H9 (cell line): Measurements from ENCODE around the gene CHCT1. TPM values are rescaled to one million over a fixed set of nuclear protein-coding genes. Genes with fewer than 3 reads are reported as not detected.
"Not testable (repeated sequence)": the region's sequence is repeated elsewhere in the genome, so short reads cannot be mapped to it uniquely, and the experiment has no call there.

Experiments
- DNase-seq: peaks from one replicate; pipeline ENCODE4 v3.0.0-alpha.2; 2017
- H2AFZ ChIP-seq: one replicate; pipeline ENCODE4 v1.6.1; 2013; ENCODE audit warnings: mild to moderate bottlenecking, low read length, control low read depth, moderate library complexity
- H2AK5ac ChIP-seq: 2 replicates; pipeline ENCODE4 v1.6.1; 2013; ENCODE audit warnings: low read length, control low read depth, mixed read lengths; ENCODE audit not compliant: insufficient read length
- H2BK120ac ChIP-seq: one replicate; pipeline ENCODE4 v1.6.1; 2013; ENCODE audit warnings: low read depth, mild to moderate bottlenecking, low read length, control low read depth, inconsistent platforms; ENCODE audit not compliant: poor library complexity, severe bottlenecking
- H2BK12ac ChIP-seq: 2 replicates; pipeline ENCODE4 v1.6.1; 2013; ENCODE audit warnings: low read length, control low read depth, mixed read lengths, low read depth; ENCODE audit not compliant: insufficient read length
- H2BK15ac ChIP-seq: 2 replicates; pipeline ENCODE4 v1.6.1; 2013; ENCODE audit warnings: low read depth, low read length, control low read depth
- H2BK20ac ChIP-seq: one replicate; pipeline ENCODE4 v1.6.1; 2013; ENCODE audit warnings: low read depth, mild to moderate bottlenecking, low read length, control low read depth, inconsistent platforms; ENCODE audit not compliant: poor library complexity, severe bottlenecking
- H2BK5ac ChIP-seq: 2 replicates; pipeline ENCODE4 v1.6.1; 2013; ENCODE audit warnings: low read length, control low read depth, mixed read lengths; ENCODE audit not compliant: insufficient read length
- H3K14ac ChIP-seq: 2 replicates; pipeline ENCODE4 v1.6.1; 2013; ENCODE audit warnings: low read length, control low read depth; ENCODE audit not compliant: insufficient read depth
- H3K18ac ChIP-seq: 2 replicates; pipeline ENCODE4 v1.6.1; 2013; ENCODE audit warnings: low read depth, mild to moderate bottlenecking, mixed read lengths, low read length, control low read depth; ENCODE audit not compliant: insufficient read length
- H3K23ac ChIP-seq: 2 replicates; pipeline ENCODE4 v1.6.1; 2013; ENCODE audit warnings: low read length, control low read depth, mixed read lengths, low read depth; ENCODE audit not compliant: insufficient read length
- H3K23me2 ChIP-seq: 2 replicates; pipeline ENCODE4 v1.6.1; 2013; ENCODE audit warnings: low read depth, mild to moderate bottlenecking, mixed read lengths, low read length, control low read depth; ENCODE audit not compliant: insufficient read length, poor library complexity, severe bottlenecking
- H3K27ac ChIP-seq: 2 replicates; pipeline ENCODE4 v1.5.1; 2013; ENCODE audit warnings: low read length, control low read depth, mixed read lengths, low read depth; ENCODE audit not compliant: insufficient read length
- H3K27me3 ChIP-seq: 2 replicates; pipeline ENCODE4 v1.6.1; 2013; ENCODE audit warnings: low read length, control low read depth, inconsistent platforms; ENCODE audit not compliant: insufficient read depth
- H3K4ac ChIP-seq: 2 replicates; pipeline ENCODE4 v1.6.1; 2013; ENCODE audit warnings: low read depth, mild to moderate bottlenecking, control low read depth, inconsistent platforms, low read length, moderate library complexity
- H3K4me1 ChIP-seq: 2 replicates; pipeline ENCODE4 v1.6.1; 2013; ENCODE audit warnings: low read length, control low read depth, inconsistent platforms; ENCODE audit not compliant: insufficient read depth
- H3K4me2 ChIP-seq: 2 replicates; pipeline ENCODE4 v1.6.1; 2013; ENCODE audit warnings: low read length, control low read depth, mixed read lengths; ENCODE audit not compliant: insufficient read length, insufficient read depth
- H3K56ac ChIP-seq: 2 replicates; pipeline ENCODE4 v1.6.1; 2013; ENCODE audit warnings: low read depth, mild to moderate bottlenecking, mixed read lengths, low read length, control low read depth; ENCODE audit not compliant: insufficient read length
- H3K79me1 ChIP-seq: 2 replicates; pipeline ENCODE4 v1.6.1; 2013; ENCODE audit warnings: low read depth, mild to moderate bottlenecking, moderate library complexity, low read length, control low read depth, inconsistent platforms; ENCODE audit not compliant: insufficient read depth, poor library complexity, severe bottlenecking
- H3K79me2 ChIP-seq: 2 replicates; pipeline ENCODE4 v1.6.1; 2013; ENCODE audit warnings: low read length, control low read depth, inconsistent platforms; ENCODE audit not compliant: insufficient read depth
- H3K9ac ChIP-seq: 2 replicates; pipeline ENCODE4 v1.6.1; 2013; ENCODE audit warnings: low read length, control low read depth, mixed read lengths; ENCODE audit not compliant: insufficient read length; ENCODE audit errors: extremely low read depth
- H3K9me3 ChIP-seq: one replicate; pipeline ENCODE4 v1.6.1; 2013; ENCODE audit warnings: low read depth, low read length, inconsistent platforms; ENCODE audit not compliant: control insufficient read depth
- H3T11ph ChIP-seq: one replicate; pipeline ENCODE4 v1.6.1; 2013; ENCODE audit warnings: mild to moderate bottlenecking, low read length, control low read depth, inconsistent platforms
- H4K20me1 ChIP-seq: one replicate; pipeline ENCODE4 v1.6.1; 2013; ENCODE audit not compliant: control insufficient read depth, insufficient read length, insufficient read depth
- H4K5ac ChIP-seq: 2 replicates; pipeline ENCODE4 v1.6.1; 2013; ENCODE audit warnings: low read depth, mild to moderate bottlenecking, mixed read lengths, low read length, control low read depth; ENCODE audit not compliant: insufficient read length
- H4K8ac ChIP-seq: replicated peaks from 2 replicates; pipeline ENCODE4 v1.6.1; 2013; ENCODE audit warnings: low read length, control low read depth, mixed read lengths, low read depth; ENCODE audit not compliant: insufficient read length
- H4K91ac ChIP-seq: 2 replicates; pipeline ENCODE4 v1.6.1; 2013; ENCODE audit warnings: low read depth, mild to moderate bottlenecking, moderate library complexity, mixed read lengths, low read length, control low read depth; ENCODE audit not compliant: insufficient read length
- H3K27ac Mint-ChIP-seq, 3 experiments: 2 replicates in 2 of 3; 3 replicates in 1 of 3; pipeline ENCODE4 v1.8.0; 2020 to 2021; ENCODE audit warnings: mixed read lengths in 3 of 3, mild to moderate bottlenecking in 1 of 3, moderate library complexity in 1 of 3
- H3K27me3 Mint-ChIP-seq: 2 replicates; pipeline ENCODE4 v1.8.0; 2021; ENCODE audit warnings: low read depth, mild to moderate bottlenecking, moderate library complexity, mixed read lengths
- H3K36me3 Mint-ChIP-seq, 3 experiments: 2 replicates in 2 of 3; 3 replicates in 1 of 3; pipeline ENCODE4 v1.8.0; 2020 to 2021; ENCODE audit warnings: low read depth in 3 of 3, mixed read lengths in 3 of 3; ENCODE audit not compliant: insufficient read depth in 1 of 3
- H3K4me1 Mint-ChIP-seq, 2 experiments: 2 replicates each; pipeline ENCODE4 v1.8.0; 2020; ENCODE audit warnings: mixed read lengths in 2 of 2
- H3K4me3 Mint-ChIP-seq, 2 experiments: 2 replicates in 1 of 2; 3 replicates in 1 of 2; pipeline ENCODE4 v1.8.0; 2020 to 2021; ENCODE audit warnings: mild to moderate bottlenecking in 2 of 2, mixed read lengths in 2 of 2, moderate library complexity in 1 of 2
- H3K9me3 Mint-ChIP-seq, 2 experiments: 2 replicates in 1 of 2; 3 replicates in 1 of 2; pipeline ENCODE4 v1.8.0; 2020; ENCODE audit warnings: mild to moderate bottlenecking in 2 of 2, mixed read lengths in 2 of 2, moderate library complexity in 1 of 2
- WGBS: extraction: QIAGEN DNeasy Blood & Tissue Kit; methylation state at CpG from one replicate; pipeline ENCODE4 v1.1.7; 2013; ENCODE audit warnings: missing lambda C conversion rate, low lambda C conversion rate, mixed read lengths; ENCODE audit not compliant: insufficient read length; ENCODE audit errors: extremely low coverage; 5-methylcytosine and 5-hydroxymethylcytosine counted together
- total RNA-seq: library from RNA; stranded (reverse); gene quantifications from 2 replicates; pipeline ENCODE4 v1.2.1, GENCODE V29; 2021
- TF ChIP-seq, protein P1 (sequence below): fragments of 200-600 bp; sonication (generic); conservative IDR thresholded peaks from 3 replicates; pipeline ENCODE4 v1.8.0; 2021; ENCODE audit warnings: antibody characterized with exemption, mild to moderate bottlenecking

Gene CHCT1
- total RNA-seq, 1 experiment from 2014 or later: not detected

DNA sequence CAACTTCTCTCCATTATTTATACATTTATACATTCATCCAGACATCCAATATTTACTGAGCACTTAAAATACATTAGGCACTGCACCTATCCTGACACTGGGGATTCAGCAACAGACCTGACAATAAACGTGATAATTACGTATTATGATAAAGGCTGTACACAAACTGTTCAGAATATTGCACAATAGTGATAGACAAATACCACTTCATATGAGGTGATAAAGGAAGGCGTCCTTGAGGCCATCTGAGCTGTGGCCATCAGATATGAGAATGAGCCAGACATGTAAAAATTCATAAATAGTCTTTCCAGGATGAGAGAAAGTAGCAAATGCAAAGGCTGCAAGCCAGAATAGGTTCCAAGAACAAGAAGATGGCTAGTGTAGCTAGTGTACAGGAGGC is 38.9 kb upstream of the CHCT1 start:
- peaks cover 0 to 6% (median 5%) of the 10 kb centered on the region in 3 experiments; a peak in 3 of 7 replicates for H3K36me3 Mint-ChIP-seq
- no peak overlapping the region for H3K4ac ChIP-seq
- no peak overlapping the region for H3T11ph ChIP-seq
- H3K79me2 ChIP-seq: peaks cover 23% of the 10 kb centered on the region; the same call in 1 of the 2 replicates
- no peaks in the 10 kb centered on the region for H3K9me3 ChIP-seq
- H2BK20ac ChIP-seq: no peak overlapping the region
- H4K8ac ChIP-seq: no peak overlapping the region
- no peak overlapping the region for H3K23ac ChIP-seq
- H3K27me3 Mint-ChIP-seq: no peaks in the 10 kb centered on the region
- peaks cover 49 to 56% of the 10 kb centered on the region in 2 experiments for H3K4me1 Mint-ChIP-seq
- no peak overlapping the region for H3K4me2 ChIP-seq
- no peak overlapping the region for H3K56ac ChIP-seq
- peak overlapping the region; percentile 58 for H2BK5ac ChIP-seq
- H3K27ac Mint-ChIP-seq: peak overlapping the region; percentile 5 to 50 (median 8); a peak in 5 of 7 replicates
- H2BK120ac ChIP-seq: no peak overlapping the region
- H3K27ac ChIP-seq: no peak overlapping the region
- no peaks in the 10 kb centered on the region for H4K20me1 ChIP-seq
- H4K91ac ChIP-seq: no peak overlapping the region
- WGBS: no CpG with 5 or more reads among the region's 3 CpGs
- H3K23me2 ChIP-seq: no peaks in the 10 kb centered on the region
- no peaks in the 10 kb centered on the region for H3K9me3 Mint-ChIP-seq
- H2BK15ac ChIP-seq: no peak overlapping the region
- no peak overlapping the region for H3K9ac ChIP-seq
- peak overlapping the region; percentile 45 for H2BK12ac ChIP-seq
- TF ChIP-seq, protein P1, sequence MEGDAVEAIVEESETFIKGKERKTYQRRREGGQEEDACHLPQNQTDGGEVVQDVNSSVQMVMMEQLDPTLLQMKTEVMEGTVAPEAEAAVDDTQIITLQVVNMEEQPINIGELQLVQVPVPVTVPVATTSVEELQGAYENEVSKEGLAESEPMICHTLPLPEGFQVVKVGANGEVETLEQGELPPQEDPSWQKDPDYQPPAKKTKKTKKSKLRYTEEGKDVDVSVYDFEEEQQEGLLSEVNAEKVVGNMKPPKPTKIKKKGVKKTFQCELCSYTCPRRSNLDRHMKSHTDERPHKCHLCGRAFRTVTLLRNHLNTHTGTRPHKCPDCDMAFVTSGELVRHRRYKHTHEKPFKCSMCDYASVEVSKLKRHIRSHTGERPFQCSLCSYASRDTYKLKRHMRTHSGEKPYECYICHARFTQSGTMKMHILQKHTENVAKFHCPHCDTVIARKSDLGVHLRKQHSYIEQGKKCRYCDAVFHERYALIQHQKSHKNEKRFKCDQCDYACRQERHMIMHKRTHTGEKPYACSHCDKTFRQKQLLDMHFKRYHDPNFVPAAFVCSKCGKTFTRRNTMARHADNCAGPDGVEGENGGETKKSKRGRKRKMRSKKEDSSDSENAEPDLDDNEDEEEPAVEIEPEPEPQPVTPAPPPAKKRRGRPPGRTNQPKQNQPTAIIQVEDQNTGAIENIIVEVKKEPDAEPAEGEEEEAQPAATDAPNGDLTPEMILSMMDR: no peak
- H3K4me1 ChIP-seq: peaks cover 10% of the 10 kb centered on the region
- no peak overlapping the region for H3K18ac ChIP-seq
- H3K14ac ChIP-seq: no peak overlapping the region
- no peaks in the 10 kb centered on the region for H3K27me3 ChIP-seq
- H2AFZ ChIP-seq: no peak overlapping the region
- no peak overlapping the region for H2AK5ac ChIP-seq
- DNase-seq: no peak
- H4K5ac ChIP-seq: no peak overlapping the region
- H3K4me3 Mint-ChIP-seq: no peak overlapping the region
- H3K79me1 ChIP-seq: no peaks in the 10 kb centered on the region

DNA sequence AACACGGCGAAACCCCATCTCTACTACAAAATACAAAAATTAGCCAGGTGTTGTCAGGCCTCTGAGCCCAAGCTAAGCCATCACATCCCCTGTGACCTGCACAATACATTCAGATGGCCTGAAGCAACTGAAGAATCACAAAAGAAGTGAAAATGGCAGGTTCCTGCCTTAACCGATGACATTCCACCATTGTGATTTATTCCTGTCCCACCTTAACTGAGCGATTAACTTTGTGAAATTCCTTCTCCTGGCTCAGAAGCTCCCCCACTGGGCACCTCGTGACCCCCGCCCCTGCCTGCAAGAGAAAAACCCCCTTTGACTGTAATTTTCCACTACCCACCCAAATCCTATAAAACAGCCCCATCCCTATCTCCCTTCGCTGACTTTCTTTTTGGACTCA is 37.4 kb upstream of the CHCT1 start:
- Histone ChIP-seq H3K14ac (peak overlapping the region; percentile 47; the same call in 1 of the 2 replicates), H3K79me2 (peaks cover 28% of the 10 kb centered on the region; the same call in 1 of the 2 replicates), H3K4me2 (peak overlapping the region; percentile 65), H3K27ac (peak overlapping the region; percentile 79), H3K4me1 (peaks cover 10% of the 10 kb centered on the region)
- not testable (repeated sequence) for H3K23me2 ChIP-seq, H3K9me3 ChIP-seq, H3K4ac ChIP-seq, H2BK120ac ChIP-seq, H2AFZ ChIP-seq, H4K8ac ChIP-seq, H3K18ac ChIP-seq, H2BK5ac ChIP-seq, H3K9ac ChIP-seq, H3K56ac ChIP-seq, H4K91ac ChIP-seq, H2BK15ac ChIP-seq, H2BK20ac ChIP-seq, H3K23ac ChIP-seq, H4K5ac ChIP-seq, H3K79me1 ChIP-seq, H2BK12ac ChIP-seq, H3T11ph ChIP-seq, H3K36me3 Mint-ChIP-seq, H4K20me1 ChIP-seq, H3K27me3 Mint-ChIP-seq, H2AK5ac ChIP-seq, H3K27me3 ChIP-seq, H3K9me3 Mint-ChIP-seq
- DNase-seq: peak; percentile 92
- peak overlapping the region; percentile 44 to 70 for H3K4me3 Mint-ChIP-seq
- no CpG with 5 or more reads among the region's 7 CpGs for WGBS
- H3K4me1 Mint-ChIP-seq: peaks cover 62 to 65% of the 10 kb centered on the region in 2 experiments
- peak overlapping the region; percentile 96 to 99 (median 98) for H3K27ac Mint-ChIP-seq
